Lung (tissue), 16 donors: ENCODE data around the gene BRI3BP. TPM values are rescaled to one million over a fixed set of nuclear protein-coding genes. Genes with fewer than 3 reads are reported as not detected.
A peak's percentile ranks its signal among the peaks of the same experiment; 100 is the strongest.

ENCODE experiments used
- ATAC-seq: fragments of 200-7000 bp; cut with Tn5 transposase; one replicate; pipeline ENCODE4 v1.9.1; 2020; ENCODE audit warnings: moderate number of reproducible peaks; ENCODE audit not compliant: insufficient read depth, low FRiP score
- DNase-seq, 3 donors: peaks; one replicate each; pipeline ENCODE4 v3.0.0-alpha.2; 2013 to 2017
- H3K27ac ChIP-seq, 2 donors: one replicate each; pipeline ENCODE4 v1.5.1; 2013; ENCODE audit warnings: mild to moderate bottlenecking in 2 of 2, moderate library complexity in 2 of 2, control low read depth in 1 of 2, inconsistent platforms in 1 of 2, low read depth in 1 of 2, low read length in 1 of 2
- H3K27me3 ChIP-seq, 3 donors: one replicate each; pipeline ENCODE4 v1.5.1; 2013; ENCODE audit warnings: low read length in 2 of 3; ENCODE audit not compliant: control insufficient read depth in 3 of 3, insufficient read depth in 3 of 3
- H3K36me3 ChIP-seq, 4 donors: one replicate each; pipeline ENCODE4 v1.5.1; 2013; ENCODE audit warnings: low read length in 4 of 4, mild to moderate bottlenecking in 1 of 4, moderate library complexity in 1 of 4; ENCODE audit not compliant: control insufficient read depth in 4 of 4, insufficient read depth in 4 of 4
- H3K4me1 ChIP-seq, 5 donors: one replicate each; pipeline ENCODE4 v1.5.1; 2013; ENCODE audit warnings: low read length in 5 of 5, mild to moderate bottlenecking in 2 of 5, moderate library complexity in 1 of 5; ENCODE audit not compliant: control insufficient read depth in 5 of 5, insufficient read depth in 5 of 5
- H3K4me3 ChIP-seq: one replicate; pipeline ENCODE4 v1.5.1; 2013; ENCODE audit warnings: mild to moderate bottlenecking, control low read depth, moderate library complexity
- H3K9ac ChIP-seq, 2 donors: one replicate each; pipeline ENCODE4 v1.5.1; 2013; ENCODE audit warnings: low read length in 2 of 2, control low read depth in 1 of 2; ENCODE audit not compliant: insufficient read depth in 1 of 2
- H3K9me3 ChIP-seq, 4 donors: one replicate each; pipeline ENCODE4 v1.5.1; 2013; ENCODE audit warnings: low read length in 3 of 4, mild to moderate bottlenecking in 1 of 4, moderate library complexity in 1 of 4; ENCODE audit not compliant: control insufficient read depth in 4 of 4, insufficient read depth in 3 of 4
- CTCF ChIP-seq: IDR thresholded peaks from 2 replicates; pipeline ENCODE4 v1.5.1; 2012; ENCODE audit warnings: mild to moderate bottlenecking; ENCODE audit errors: control extremely low read depth, extremely low read depth
- WGBS, 2 donors: extraction: QIAGEN DNeasy Blood & Tissue Kit; methylation state at CpG; one replicate each; pipeline ENCODE4 v1.1.7; 2013; 5-methylcytosine and 5-hydroxymethylcytosine counted together
- long read RNA-seq, 5 donors: transcript quantifications; one replicate each; lab custom pipeline, GENCODE V29; 2026
- polyA plus RNA-seq, 2 donors: library from polyadenylated mRNA; stranded (reverse); fragments of 200-250 nt; gene quantifications; one replicate each; pipeline ENCODE4 v1.2.1, GENCODE V29; 2013
- total RNA-seq, 2 donors: library from RNA; depleted of rRNA in 1 of 2; stranded (reverse); fragments of >200 nt in 1 of 2; gene quantifications; one replicate each; pipeline ENCODE4 v1.2.1, GENCODE V29; 2014 to 2021
- donor health status: control.
- donor health status: control.
- donor health status: Bipolar disorder and iron deficiency.
- donor health status: healthy.
- donor health status: DM: yes; HTN: yes; CAD: no.

BRI3BP gene, protein sequence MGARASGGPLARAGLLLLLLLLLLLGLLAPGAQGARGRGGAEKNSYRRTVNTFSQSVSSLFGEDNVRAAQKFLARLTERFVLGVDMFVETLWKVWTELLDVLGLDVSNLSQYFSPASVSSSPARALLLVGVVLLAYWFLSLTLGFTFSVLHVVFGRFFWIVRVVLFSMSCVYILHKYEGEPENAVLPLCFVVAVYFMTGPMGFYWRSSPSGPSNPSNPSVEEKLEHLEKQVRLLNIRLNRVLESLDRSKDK
- total RNA-seq = 1 to 10 TPM; 6.6 to 9.5 TPM
- 1 to 10 TPM; 2.3 to 4.5 TPM for polyA plus RNA-seq
- long read RNA-seq, donor 1, full-length matches to known transcripts = 6 of 6 reads
- long read RNA-seq, donor 1, partial matches to known transcripts = 0 of 6 reads
- long read RNA-seq, donor 1, other reads (novel, unspliced or antisense) = 0 of 6 reads
- long read RNA-seq, donor 2, full-length matches to known transcripts = 1 of 6 reads
- long read RNA-seq, donor 2, partial matches to known transcripts = 5 of 6 reads
- long read RNA-seq, donor 2, other reads (novel, unspliced or antisense) = 0 of 6 reads
- long read RNA-seq, donor 3, full-length matches to known transcripts = 1 of 1 reads
- long read RNA-seq, donor 3, partial matches to known transcripts = 0 of 1 reads
- long read RNA-seq, donor 3, other reads (novel, unspliced or antisense) = 0 of 1 reads
- long read RNA-seq, donor 4, full-length matches to known transcripts = 3 of 8 reads
- long read RNA-seq, donor 4, partial matches to known transcripts = 5 of 8 reads
- long read RNA-seq, donor 4, other reads (novel, unspliced or antisense) = 0 of 8 reads
- long read RNA-seq, donor 5, full-length matches to known transcripts = 1 of 1 reads
- long read RNA-seq, donor 5, partial matches to known transcripts = 0 of 1 reads
- long read RNA-seq, donor 5, other reads (novel, unspliced or antisense) = 0 of 1 reads

GRCh38 chr12:124993626-124994436, at the start of gene BRI3BP:
BRI3BP (plus strand) TSS chr12:124993645; CDS start chr12:124993791, 146 bp downstream.
- H3K4me3 ChIP-seq = peak within 1 kb of the TSS; percentile 80
- H3K4me1 ChIP-seq = peaks cover 0 to 17% (median 3%) of the 10 kb centered on the region in 5 donors
- no peak for TF ChIP-seq CTCF
- H3K9ac ChIP-seq = peak within 1 kb of the TSS in 1 of 2 donors; percentile 54
- DNase-seq (peak; percentile 18 to 43 (median 32)), ATAC-seq (peak; percentile 8)
- H3K9me3 ChIP-seq = no peaks in the 10 kb centered on the region
- WGBS, 2 donors = 0% methylated on average over 63 to 112 of the region's 112 CpGs
- peak within 1 kb of the TSS in 1 of 2 donors; percentile 19 for H3K27ac ChIP-seq
- H3K36me3 ChIP-seq = no peaks in the 10 kb centered on the region
- no peaks in the 10 kb centered on the region for H3K27me3 ChIP-seq

GRCh38 chr12:124946447-124946793, 47.0 kb upstream of the BRI3BP start:
- ATAC-seq (no peak), DNase-seq (no peak)
- Histone ChIP-seq H3K36me3 (peaks cover 5 to 40% (median 17%) of the 10 kb centered on the region in 4 donors), H3K9me3 (no peaks in the 10 kb centered on the region), H3K27ac (no peak overlapping the region), H3K27me3 (no peaks in the 10 kb centered on the region), H3K4me1 (no peaks in the 10 kb centered on the region), H3K9ac (no peak overlapping the region), H3K4me3 (no peak overlapping the region)
- no peak for TF ChIP-seq CTCF
- WGBS, 2 donors = 76 to 89% methylated on average over 10 of the region's 10 CpGs

- no peak overlapping the region for H3K27ac ChIP-seq
- H3K4me3 ChIP-seq = no peak overlapping the region
- ATAC-seq (no peak), DNase-seq (no peak)
- H3K4me1 ChIP-seq = no peaks in the 10 kb centered on the region
- peaks cover 6 to 40% (median 18%) of the 10 kb centered on the region in 4 donors for H3K36me3 ChIP-seq
- 86 to 92% methylated on average over 11 of the region's 11 CpGs for WGBS, 2 donors
- no peak overlapping the region for H3K9ac ChIP-seq
- TF ChIP-seq CTCF = no peak
- H3K27me3 ChIP-seq = no peaks in the 10 kb centered on the region
- no peaks in the 10 kb centered on the region for H3K9me3 ChIP-seq
Measured at GRCh38 chr12:124947013-124947412, 46.4 kb upstream of the BRI3BP start.
